ENCODE data around the gene CSTF2T.

The CSTF2T gene

GRCh38 chr10:51709324-51709972 is 10.1 kb upstream of the CSTF2T start:
- no peak for DNase-seq (ENCODE audit: low read depth)
- TF ChIP-seq CTCF (IDR thresholded peaks at IDR 0.05; ENCODE audit: low read depth, low read length, missing control alignments), result no peak
- H3K4me3 ChIP-seq (ENCODE audit: low read depth, low read length), result no peak overlapping the region

DNA sequence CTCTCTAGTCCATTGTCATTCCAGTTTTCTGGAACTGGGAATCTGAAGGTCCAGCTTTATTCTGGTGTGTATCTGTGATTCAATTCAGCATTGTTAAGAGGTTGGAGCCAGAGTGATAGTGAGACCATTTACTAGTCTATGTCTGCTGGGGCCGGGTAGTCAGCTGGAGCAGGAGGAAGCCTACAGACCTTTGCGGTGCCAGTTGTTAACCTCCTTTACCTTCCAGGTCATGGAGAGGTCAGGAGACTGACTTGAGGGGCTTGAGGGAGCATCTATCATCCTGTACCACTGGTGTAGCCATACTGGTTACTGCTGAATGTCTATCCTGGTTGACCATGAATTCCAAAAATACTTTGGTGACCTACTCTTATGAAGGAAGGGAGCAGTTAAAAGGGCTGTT is 9.2 kb upstream of the CSTF2T start:
- no peak overlapping the region for H3K4me3 ChIP-seq (ENCODE audit: low read depth, low read length)
- DNase-seq (ENCODE audit: low read depth), result no peak
- TF ChIP-seq CTCF (IDR thresholded peaks at IDR 0.05; ENCODE audit: low read depth, low read length, missing control alignments), result no peak

GRCh38 chr10:51707821-51708424 is 8.5 kb upstream of the CSTF2T start:
- no peak for TF ChIP-seq CTCF (IDR thresholded peaks at IDR 0.05; ENCODE audit: low read depth, low read length, missing control alignments)
- no peak overlapping the region for H3K4me3 ChIP-seq (ENCODE audit: low read depth, low read length)

DNA sequence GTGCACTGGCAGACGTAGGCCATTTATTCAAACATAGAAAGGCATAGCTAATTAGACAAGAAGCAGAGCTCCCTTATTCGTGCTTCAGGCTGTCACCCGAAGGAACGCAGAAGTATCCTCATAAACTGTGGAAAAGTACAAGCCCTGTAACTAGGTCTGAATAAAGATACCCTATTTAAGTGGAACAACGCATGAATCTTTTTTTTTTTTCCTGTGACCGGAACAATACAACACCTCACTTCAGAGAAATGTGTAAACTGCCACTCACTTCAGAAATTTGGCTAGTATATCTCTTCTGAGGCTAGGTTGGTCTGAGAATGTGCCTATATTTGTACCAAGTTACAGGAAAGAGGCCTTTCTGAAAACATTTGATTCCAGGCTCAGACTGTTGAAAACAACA is 8.0 kb upstream of the CSTF2T start:
- H3K4me3 ChIP-seq (ENCODE audit: low read depth, low read length), result no peak overlapping the region
- no peak for TF ChIP-seq CTCF (IDR thresholded peaks at IDR 0.05; ENCODE audit: low read depth, low read length, missing control alignments)
- no peak for DNase-seq (ENCODE audit: low read depth)

More at GRCh38 chr10:51707821-51708424, 8.5 kb upstream of the CSTF2T start:
- DNase-seq (ENCODE audit: low read depth), result no peak

GRCh38 chr10:51706225-51706624 is 6.8 kb upstream of the CSTF2T start:
- no peak overlapping the region for H3K4me3 ChIP-seq (ENCODE audit: low read depth, low read length)
- DNase-seq (ENCODE audit: low read depth), result no peak
- TF ChIP-seq CTCF (IDR thresholded peaks at IDR 0.05; ENCODE audit: low read depth, low read length, missing control alignments), result no peak

- no peak overlapping the region for H3K4me3 ChIP-seq (ENCODE audit: low read depth, low read length)
- no peak for TF ChIP-seq CTCF (IDR thresholded peaks at IDR 0.05; ENCODE audit: low read depth, low read length, missing control alignments)
- DNase-seq (ENCODE audit: low read depth), result no peak
Measured at GRCh38 chr10:51705774-51706173, 6.4 kb upstream of the CSTF2T start.
